DOHH2 (cell line): ENCODE data around the gene TMEM239.

Experiments
- CTCF ChIP-seq: fragments of 200-600 bp; sonication (generic); IDR thresholded peaks from one replicate; pipeline ENCODE4 v1.5.1; 2014; ENCODE audit warnings: antibody characterized with exemption, mild to moderate bottlenecking, low read depth, low read length; ENCODE audit not compliant: poor library complexity, severe bottlenecking
- EZH2phosphoT487 ChIP-seq: fragments of 200-600 bp; sonication (generic); IDR thresholded peaks from 2 replicates; pipeline ENCODE4 v1.6.1; 2017; ENCODE audit warnings: borderline replicate concordance, mild to moderate bottlenecking, antibody characterized with exemption, low read length, moderate library complexity, mixed read lengths

DNA sequence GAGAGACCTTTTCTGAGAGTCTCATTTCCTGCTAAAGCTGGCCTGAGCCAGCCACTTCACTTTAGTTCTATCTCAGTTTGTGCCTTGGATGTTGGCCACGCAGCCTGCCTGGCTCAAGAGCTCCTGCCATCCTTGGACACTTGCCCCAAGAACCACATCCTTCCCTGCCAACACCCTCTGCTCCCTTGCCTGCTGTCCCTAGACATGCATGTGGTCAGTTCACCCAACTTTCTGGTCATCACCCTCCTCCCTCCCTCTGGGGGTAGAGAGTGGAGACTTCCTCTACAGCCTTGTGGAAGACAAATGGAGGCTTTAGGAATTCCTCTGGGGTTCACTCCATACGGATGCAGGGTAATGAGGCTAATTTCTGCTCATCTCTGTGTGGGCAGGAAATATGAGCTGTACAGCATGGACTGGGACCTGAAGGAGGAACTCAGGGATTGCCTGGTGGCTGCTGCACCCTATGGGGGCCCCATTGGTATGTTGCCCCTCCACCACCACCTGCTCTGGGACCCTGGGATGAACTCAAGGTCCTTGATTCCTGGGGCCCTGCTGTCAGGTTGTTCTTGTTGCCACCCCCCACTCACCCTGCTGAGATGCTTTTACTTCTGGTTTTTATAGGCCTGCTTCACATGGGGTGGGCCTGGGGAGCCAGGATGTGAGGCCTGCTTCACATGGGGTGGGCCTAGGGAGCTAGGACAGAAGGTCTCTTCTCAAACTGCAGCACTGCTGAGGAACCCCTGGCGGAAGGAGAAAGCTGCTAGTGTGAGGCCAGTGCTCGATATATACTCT, 43.4 kb downstream of the TMEM239 start:
- TF ChIP-seq CTCF, result no peak
- no peak for TF ChIP-seq EZH2phosphoT487
